Nephron progenitor cell (in vitro differentiated cells): Measurements from ENCODE around the gene ST6GALNAC3.

Experiments used
- DNase-seq: peaks from one replicate; pipeline ENCODE4 v3.0.0; 2021
- H3K27ac Mint-ChIP-seq: 2 replicates; pipeline ENCODE4 v1.8.0; 2021; ENCODE audit warnings: mild to moderate bottlenecking, moderate library complexity, mixed read lengths
- H3K27me3 Mint-ChIP-seq: 2 replicates; pipeline ENCODE4 v1.8.0; 2021; ENCODE audit warnings: mild to moderate bottlenecking, low read depth, mixed read lengths; ENCODE audit not compliant: poor library complexity
- H3K36me3 Mint-ChIP-seq: 2 replicates; pipeline ENCODE4 v1.8.0; 2021; ENCODE audit warnings: low read depth, mixed read lengths
- H3K4me1 Mint-ChIP-seq: 2 replicates; pipeline ENCODE4 v1.8.0; 2021; ENCODE audit warnings: mixed read lengths
- H3K4me3 Mint-ChIP-seq: 2 replicates; pipeline ENCODE4 v1.8.0; 2021; ENCODE audit warnings: mild to moderate bottlenecking, moderate library complexity, mixed read lengths
- H3K9me3 Mint-ChIP-seq: 2 replicates; pipeline ENCODE4 v1.8.0; 2021; ENCODE audit warnings: mild to moderate bottlenecking, moderate library complexity, mixed read lengths
- CTCF ChIP-seq: fragments of 200-600 bp; sonication (generic); IDR thresholded peaks from 2 replicates; pipeline ENCODE4 v1.5.0; 2021; ENCODE audit warnings: antibody characterized with exemption

The ST6GALNAC3 gene

GRCh38 chr1:76160225-76160624, 85.7 kb downstream of the ST6GALNAC3 start:
- no peak for TF ChIP-seq CTCF

GRCh38 chr1:76161451-76161850, 86.9 kb downstream of the ST6GALNAC3 start:
- peak overlapping the region; percentile 89 for H3K27ac Mint-ChIP-seq
- H3K4me1 Mint-ChIP-seq, result peaks cover 15% of the 10 kb centered on the region
- DNase-seq, result no peak
- no peak for TF ChIP-seq CTCF
- peaks cover 10% of the 10 kb centered on the region for H3K9me3 Mint-ChIP-seq
- H3K36me3 Mint-ChIP-seq, result peaks cover 14% of the 10 kb centered on the region
- peaks cover 2% of the 10 kb centered on the region for H3K27me3 Mint-ChIP-seq
- no peak overlapping the region for H3K4me3 Mint-ChIP-seq

More at GRCh38 chr1:76160225-76160624, 85.7 kb downstream of the ST6GALNAC3 start:
- Mint-ChIP-seq H3K4me1 (peaks cover 15% of the 10 kb centered on the region), H3K27me3 (peaks cover 2% of the 10 kb centered on the region), H3K27ac (peak overlapping the region; percentile 14), H3K36me3 (peaks cover 9% of the 10 kb centered on the region), H3K4me3 (no peak overlapping the region), H3K9me3 (no peaks in the 10 kb centered on the region)
- no peak for DNase-seq

GRCh38 chr1:76162254-76162653, 87.7 kb downstream of the ST6GALNAC3 start:
- Mint-ChIP-seq H3K36me3 (peaks cover 22% of the 10 kb centered on the region), H3K27ac (no peak overlapping the region), H3K4me3 (no peak overlapping the region), H3K9me3 (peaks cover 18% of the 10 kb centered on the region), H3K27me3 (peaks cover 2% of the 10 kb centered on the region), H3K4me1 (peaks cover 15% of the 10 kb centered on the region)
- DNase-seq, result no peak
- no peak for TF ChIP-seq CTCF

DNA sequence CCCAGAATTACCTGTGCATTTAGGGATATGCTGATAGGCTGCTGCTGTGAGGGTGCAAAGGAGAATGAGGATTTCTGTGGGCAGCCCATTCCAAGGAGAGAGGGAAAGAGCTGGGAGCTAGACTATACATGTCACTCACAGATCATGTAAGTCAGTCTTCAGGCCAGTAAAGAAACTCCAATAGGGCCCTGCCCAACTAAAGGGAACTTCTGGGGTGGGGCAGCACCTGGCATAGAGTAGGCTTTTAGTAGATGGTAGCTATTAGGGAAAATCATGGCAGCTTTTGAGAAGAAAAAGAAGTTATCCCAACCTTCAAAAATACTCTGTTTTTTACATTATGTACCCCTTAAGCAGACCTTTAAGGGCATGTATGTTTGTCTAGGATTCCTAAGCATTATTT, 89.6 kb downstream of the ST6GALNAC3 start:
- Mint-ChIP-seq H3K27ac (no peak overlapping the region), H3K27me3 (peaks cover 2% of the 10 kb centered on the region), H3K9me3 (peaks cover 37% of the 10 kb centered on the region), H3K4me1 (peaks cover 15% of the 10 kb centered on the region), H3K36me3 (peaks cover 41% of the 10 kb centered on the region), H3K4me3 (no peak overlapping the region)
- DNase-seq, result no peak
- TF ChIP-seq CTCF, result no peak

DNA sequence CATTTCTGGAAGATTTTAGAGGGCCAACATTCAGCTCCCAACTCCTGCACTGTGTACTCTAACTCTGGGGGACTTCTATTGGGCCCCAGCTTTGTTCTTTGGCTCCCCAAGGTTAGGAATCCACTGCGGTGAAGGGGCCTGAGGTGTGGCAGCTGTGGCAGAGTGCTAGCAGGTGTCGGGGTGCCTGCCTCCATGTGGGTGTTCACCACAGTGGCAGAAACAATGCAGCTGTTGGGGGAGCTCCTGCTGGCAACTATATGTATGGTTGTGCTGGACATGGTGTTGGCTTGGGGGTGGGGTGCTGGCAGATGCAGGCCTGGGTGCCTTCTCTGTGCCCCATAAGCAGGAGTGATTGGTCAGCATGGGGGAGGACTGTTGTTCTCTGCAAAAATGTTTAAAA, 95.5 kb downstream of the ST6GALNAC3 start:
- Mint-ChIP-seq H3K27ac (no peak overlapping the region), H3K9me3 (peaks cover 82% of the 10 kb centered on the region), H3K36me3 (peaks cover 80% of the 10 kb centered on the region), H3K27me3 (no peaks in the 10 kb centered on the region), H3K4me1 (no peaks in the 10 kb centered on the region), H3K4me3 (no peak overlapping the region)
- no peak for DNase-seq
- TF ChIP-seq CTCF, result no peak

DNA sequence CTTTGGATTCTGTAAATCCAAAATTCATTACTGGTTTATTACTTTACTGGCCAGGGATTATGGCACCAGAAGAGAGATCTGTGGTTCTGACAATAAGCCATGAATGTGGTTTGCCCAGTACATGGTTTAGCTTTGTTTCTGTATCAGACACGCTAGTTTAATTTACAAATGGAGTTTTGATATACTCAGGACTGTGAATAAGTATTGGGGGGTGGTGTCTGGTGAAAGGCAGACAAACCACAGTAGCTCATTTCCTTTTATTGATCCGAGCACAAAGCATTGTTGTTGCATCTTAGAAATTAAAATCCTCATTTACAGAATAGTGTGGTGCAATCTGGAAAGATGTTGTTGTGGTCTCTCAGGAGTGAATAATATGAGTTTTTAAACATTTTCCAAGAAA, 96.0 kb downstream of the ST6GALNAC3 start:
- Mint-ChIP-seq H3K27me3 (no peaks in the 10 kb centered on the region), H3K4me1 (no peaks in the 10 kb centered on the region), H3K27ac (no peak overlapping the region), H3K9me3 (peaks cover 81% of the 10 kb centered on the region), H3K4me3 (no peak overlapping the region), H3K36me3 (peaks cover 78% of the 10 kb centered on the region)
- TF ChIP-seq CTCF, result no peak
- DNase-seq, result no peak
